H9 (cell line): ENCODE data around the gene SERPINH1. TPM values are rescaled to one million over a fixed set of nuclear protein-coding genes. Genes with fewer than 3 reads are reported as not detected.

ENCODE experiments used
- DNase-seq: peaks from one replicate; pipeline ENCODE4 v3.0.0-alpha.2; 2017
- H2AFZ ChIP-seq: one replicate; pipeline ENCODE4 v1.6.1; 2013; ENCODE audit warnings: mild to moderate bottlenecking, low read length, control low read depth, moderate library complexity
- H2AK5ac ChIP-seq: 2 replicates; pipeline ENCODE4 v1.6.1; 2013; ENCODE audit warnings: low read length, control low read depth, mixed read lengths; ENCODE audit not compliant: insufficient read length
- H2BK120ac ChIP-seq: one replicate; pipeline ENCODE4 v1.6.1; 2013; ENCODE audit warnings: low read depth, mild to moderate bottlenecking, low read length, control low read depth, inconsistent platforms; ENCODE audit not compliant: poor library complexity, severe bottlenecking
- H2BK12ac ChIP-seq: 2 replicates; pipeline ENCODE4 v1.6.1; 2013; ENCODE audit warnings: low read length, control low read depth, mixed read lengths, low read depth; ENCODE audit not compliant: insufficient read length
- H2BK15ac ChIP-seq: 2 replicates; pipeline ENCODE4 v1.6.1; 2013; ENCODE audit warnings: low read depth, low read length, control low read depth
- H2BK20ac ChIP-seq: one replicate; pipeline ENCODE4 v1.6.1; 2013; ENCODE audit warnings: low read depth, mild to moderate bottlenecking, low read length, control low read depth, inconsistent platforms; ENCODE audit not compliant: poor library complexity, severe bottlenecking
- H2BK5ac ChIP-seq: 2 replicates; pipeline ENCODE4 v1.6.1; 2013; ENCODE audit warnings: low read length, control low read depth, mixed read lengths; ENCODE audit not compliant: insufficient read length
- H3K14ac ChIP-seq: 2 replicates; pipeline ENCODE4 v1.6.1; 2013; ENCODE audit warnings: low read length, control low read depth; ENCODE audit not compliant: insufficient read depth
- H3K18ac ChIP-seq: 2 replicates; pipeline ENCODE4 v1.6.1; 2013; ENCODE audit warnings: low read depth, mild to moderate bottlenecking, mixed read lengths, low read length, control low read depth; ENCODE audit not compliant: insufficient read length
- H3K23ac ChIP-seq: 2 replicates; pipeline ENCODE4 v1.6.1; 2013; ENCODE audit warnings: low read length, control low read depth, mixed read lengths, low read depth; ENCODE audit not compliant: insufficient read length
- H3K23me2 ChIP-seq: 2 replicates; pipeline ENCODE4 v1.6.1; 2013; ENCODE audit warnings: low read depth, mild to moderate bottlenecking, mixed read lengths, low read length, control low read depth; ENCODE audit not compliant: insufficient read length, poor library complexity, severe bottlenecking
- H3K27ac ChIP-seq: 2 replicates; pipeline ENCODE4 v1.5.1; 2013; ENCODE audit warnings: low read length, control low read depth, mixed read lengths, low read depth; ENCODE audit not compliant: insufficient read length
- H3K27me3 ChIP-seq: 2 replicates; pipeline ENCODE4 v1.6.1; 2013; ENCODE audit warnings: low read length, control low read depth, inconsistent platforms; ENCODE audit not compliant: insufficient read depth
- H3K4ac ChIP-seq: 2 replicates; pipeline ENCODE4 v1.6.1; 2013; ENCODE audit warnings: low read depth, mild to moderate bottlenecking, control low read depth, inconsistent platforms, low read length, moderate library complexity
- H3K4me1 ChIP-seq: 2 replicates; pipeline ENCODE4 v1.6.1; 2013; ENCODE audit warnings: low read length, control low read depth, inconsistent platforms; ENCODE audit not compliant: insufficient read depth
- H3K4me2 ChIP-seq: 2 replicates; pipeline ENCODE4 v1.6.1; 2013; ENCODE audit warnings: low read length, control low read depth, mixed read lengths; ENCODE audit not compliant: insufficient read length, insufficient read depth
- H3K56ac ChIP-seq: 2 replicates; pipeline ENCODE4 v1.6.1; 2013; ENCODE audit warnings: low read depth, mild to moderate bottlenecking, mixed read lengths, low read length, control low read depth; ENCODE audit not compliant: insufficient read length
- H3K79me1 ChIP-seq: 2 replicates; pipeline ENCODE4 v1.6.1; 2013; ENCODE audit warnings: low read depth, mild to moderate bottlenecking, moderate library complexity, low read length, control low read depth, inconsistent platforms; ENCODE audit not compliant: insufficient read depth, poor library complexity, severe bottlenecking
- H3K79me2 ChIP-seq: 2 replicates; pipeline ENCODE4 v1.6.1; 2013; ENCODE audit warnings: low read length, control low read depth, inconsistent platforms; ENCODE audit not compliant: insufficient read depth
- H3K9ac ChIP-seq: 2 replicates; pipeline ENCODE4 v1.6.1; 2013; ENCODE audit warnings: low read length, control low read depth, mixed read lengths; ENCODE audit not compliant: insufficient read length; ENCODE audit errors: extremely low read depth
- H3K9me3 ChIP-seq: one replicate; pipeline ENCODE4 v1.6.1; 2013; ENCODE audit warnings: low read depth, low read length, inconsistent platforms; ENCODE audit not compliant: control insufficient read depth
- H3T11ph ChIP-seq: one replicate; pipeline ENCODE4 v1.6.1; 2013; ENCODE audit warnings: mild to moderate bottlenecking, low read length, control low read depth, inconsistent platforms
- H4K20me1 ChIP-seq: one replicate; pipeline ENCODE4 v1.6.1; 2013; ENCODE audit not compliant: control insufficient read depth, insufficient read length, insufficient read depth
- H4K5ac ChIP-seq: 2 replicates; pipeline ENCODE4 v1.6.1; 2013; ENCODE audit warnings: low read depth, mild to moderate bottlenecking, mixed read lengths, low read length, control low read depth; ENCODE audit not compliant: insufficient read length
- H4K8ac ChIP-seq: replicated peaks from 2 replicates; pipeline ENCODE4 v1.6.1; 2013; ENCODE audit warnings: low read length, control low read depth, mixed read lengths, low read depth; ENCODE audit not compliant: insufficient read length
- H4K91ac ChIP-seq: 2 replicates; pipeline ENCODE4 v1.6.1; 2013; ENCODE audit warnings: low read depth, mild to moderate bottlenecking, moderate library complexity, mixed read lengths, low read length, control low read depth; ENCODE audit not compliant: insufficient read length
- H3K27ac Mint-ChIP-seq, 3 experiments: 2 replicates in 2 of 3; 3 replicates in 1 of 3; pipeline ENCODE4 v1.8.0; 2020 to 2021; ENCODE audit warnings: mixed read lengths in 3 of 3, mild to moderate bottlenecking in 1 of 3, moderate library complexity in 1 of 3
- H3K27me3 Mint-ChIP-seq: 2 replicates; pipeline ENCODE4 v1.8.0; 2021; ENCODE audit warnings: low read depth, mild to moderate bottlenecking, moderate library complexity, mixed read lengths
- H3K36me3 Mint-ChIP-seq, 3 experiments: 2 replicates in 2 of 3; 3 replicates in 1 of 3; pipeline ENCODE4 v1.8.0; 2020 to 2021; ENCODE audit warnings: low read depth in 3 of 3, mixed read lengths in 3 of 3; ENCODE audit not compliant: insufficient read depth in 1 of 3
- H3K4me1 Mint-ChIP-seq, 2 experiments: 2 replicates each; pipeline ENCODE4 v1.8.0; 2020; ENCODE audit warnings: mixed read lengths in 2 of 2
- H3K4me3 Mint-ChIP-seq, 2 experiments: 2 replicates in 1 of 2; 3 replicates in 1 of 2; pipeline ENCODE4 v1.8.0; 2020 to 2021; ENCODE audit warnings: mild to moderate bottlenecking in 2 of 2, mixed read lengths in 2 of 2, moderate library complexity in 1 of 2
- H3K9me3 Mint-ChIP-seq, 2 experiments: 2 replicates in 1 of 2; 3 replicates in 1 of 2; pipeline ENCODE4 v1.8.0; 2020; ENCODE audit warnings: mild to moderate bottlenecking in 2 of 2, mixed read lengths in 2 of 2, moderate library complexity in 1 of 2
- CTCF ChIP-seq: fragments of 200-600 bp; sonication (generic); conservative IDR thresholded peaks from 3 replicates; pipeline ENCODE4 v1.8.0; 2021; ENCODE audit warnings: antibody characterized with exemption, mild to moderate bottlenecking
- WGBS: extraction: QIAGEN DNeasy Blood & Tissue Kit; methylation state at CpG from one replicate; pipeline ENCODE4 v1.1.7; 2013; ENCODE audit warnings: missing lambda C conversion rate, low lambda C conversion rate, mixed read lengths; ENCODE audit not compliant: insufficient read length; ENCODE audit errors: extremely low coverage; 5-methylcytosine and 5-hydroxymethylcytosine counted together
- total RNA-seq: library from RNA; stranded (reverse); gene quantifications from 2 replicates; pipeline ENCODE4 v1.2.1, GENCODE V29; 2021

Gene SERPINH1
- total RNA-seq, 1 experiment from 2014 or later = 253 TPM

GRCh38 chr11:75595429-75595828 is 33.4 kb downstream of the SERPINH1 start:
- Histone ChIP-seq H2AFZ (no peak overlapping the region), H4K91ac (no peak overlapping the region), H3T11ph (no peak overlapping the region), H4K20me1 (no peaks in the 10 kb centered on the region), H3K9ac (no peak overlapping the region), H3K23ac (no peak overlapping the region), H3K4ac (no peak overlapping the region), H3K56ac (no peak overlapping the region), H3K23me2 (no peaks in the 10 kb centered on the region), H3K4me1 (peaks cover 2% of the 10 kb centered on the region; the same call in 1 of the 2 replicates), H3K27me3 (no peaks in the 10 kb centered on the region), H4K8ac (no peak overlapping the region), H3K27ac (no peak overlapping the region), H2BK120ac (no peak overlapping the region), H3K9me3 (no peaks in the 10 kb centered on the region), H2BK20ac (no peak overlapping the region), H2BK5ac (no peak overlapping the region), H3K4me2 (no peak overlapping the region), H3K18ac (no peak overlapping the region), H3K14ac (no peak overlapping the region), H3K79me2 (no peaks in the 10 kb centered on the region), H3K79me1 (no peaks in the 10 kb centered on the region), H2BK15ac (no peak overlapping the region), H2AK5ac (no peak overlapping the region), H4K5ac (no peak overlapping the region), H2BK12ac (no peak overlapping the region)
- H3K4me3 Mint-ChIP-seq = no peak overlapping the region
- no peak for TF ChIP-seq CTCF
- WGBS = no CpG with 5 or more reads among the region's 2 CpGs
- no peak overlapping the region for H3K27ac Mint-ChIP-seq
- no peaks in the 10 kb centered on the region for H3K9me3 Mint-ChIP-seq
- peaks cover 21 to 24% of the 10 kb centered on the region in 2 experiments for H3K4me1 Mint-ChIP-seq
- no peaks in the 10 kb centered on the region for H3K36me3 Mint-ChIP-seq
- peaks cover 21% of the 10 kb centered on the region for H3K27me3 Mint-ChIP-seq
- no peak for DNase-seq
